Calu3 (cell line): ENCODE results near the gene ATP11C. TPM values are rescaled to one million over a fixed set of nuclear protein-coding genes. Genes with fewer than 3 reads are reported as not detected.

Experiments
- BruUV-seq: library from RNA; stranded (reverse); fragments of 400-500 nt; replicated peaks from 2 replicates; lab custom pipeline; 2021; lab: Mats Ljungman, UMichigan
- CTCF ChIA-PET: fragments of 300-600 bp; sonication (Branson Sonifier 250); formaldehyde crosslinking; loops from one replicate; lab custom pipeline; 2022; ENCODE audit warnings: antibody characterized with exemption; lab: Charles Lee
- DNase-seq: peaks from one replicate; pipeline ENCODE4 v3.0.0; 2022
- H3K27ac Mint-ChIP-seq: one replicate; pipeline ENCODE4 v1.8.0; 2022; ENCODE audit warnings: mixed read lengths; ENCODE audit not compliant: unreplicated experiment
- H3K27me3 Mint-ChIP-seq: one replicate; pipeline ENCODE4 v1.8.0; 2022; ENCODE audit warnings: mixed read lengths; ENCODE audit not compliant: unreplicated experiment
- H3K36me3 Mint-ChIP-seq: one replicate; pipeline ENCODE4 v1.8.0; 2022; ENCODE audit warnings: mild to moderate bottlenecking, moderate library complexity, mixed read lengths; ENCODE audit not compliant: insufficient read depth, unreplicated experiment
- H3K4me1 Mint-ChIP-seq: one replicate; pipeline ENCODE4 v1.8.0; 2022; ENCODE audit warnings: mild to moderate bottlenecking, low read depth, mixed read lengths; ENCODE audit not compliant: unreplicated experiment
- H3K4me3 Mint-ChIP-seq: one replicate; pipeline ENCODE4 v1.8.0; 2022; ENCODE audit warnings: mild to moderate bottlenecking, low read depth, moderate library complexity, mixed read lengths; ENCODE audit not compliant: unreplicated experiment
- H3K9me3 Mint-ChIP-seq: one replicate; pipeline ENCODE4 v1.8.0; 2022; ENCODE audit warnings: low read depth, mixed read lengths; ENCODE audit not compliant: unreplicated experiment
- intact Hi-C: fragments of 100-400 bp; cut with micrococcal nuclease; formaldehyde crosslinking; loops from one replicate; pipeline ENCODE4 v1.10.0; 2022; ENCODE audit not compliant: unreplicated experiment
- total RNA-seq: library from RNA; stranded (reverse); gene quantifications from 2 replicates; pipeline ENCODE4 v1.2.3, GENCODE V29; 2022
- TF ChIP-seq, protein P1 (sequence below): fragments of 200-600 bp; IDR thresholded peaks from one replicate; pipeline ENCODE4 v1.8.0; 2022; ENCODE audit warnings: antibody characterized with exemption; ENCODE audit not compliant: unreplicated experiment

Gene ATP11C
- total RNA-seq, 1 experiment from 2014 or later, result 19.7 TPM

GRCh38 chrX:139739138-139739537 is 193.7 kb downstream of the ATP11C start:
- H3K27ac Mint-ChIP-seq, result no peak overlapping the region
- no peaks in the 10 kb centered on the region for H3K36me3 Mint-ChIP-seq

DNA sequence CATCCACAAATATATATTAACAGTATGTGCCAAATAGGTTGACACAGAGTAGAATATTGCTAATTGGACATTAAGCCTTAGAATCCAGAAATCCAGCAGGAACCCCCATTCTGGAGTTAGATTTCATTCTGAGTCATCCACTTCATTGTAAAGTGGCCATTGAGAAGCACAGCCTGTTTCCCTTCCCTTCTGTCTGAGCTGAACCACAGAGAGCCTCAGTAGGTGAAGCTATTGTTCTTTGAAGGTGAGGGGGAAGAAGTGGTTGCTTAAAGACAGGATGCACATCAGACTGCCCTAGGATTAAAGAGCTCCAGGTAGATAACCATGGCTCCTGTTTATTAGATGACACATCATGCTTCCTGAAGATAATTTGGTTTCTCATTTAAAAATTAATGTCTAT is 194.3 kb downstream of the ATP11C start:
- no peak overlapping the region for H3K4me3 Mint-ChIP-seq
- intact Hi-C loops, result no loop called here
- BruUV-seq, result no TSS peak
- no peaks in the 10 kb centered on the region for H3K27me3 Mint-ChIP-seq
- no peak for DNase-seq
- TF ChIP-seq, protein P1, sequence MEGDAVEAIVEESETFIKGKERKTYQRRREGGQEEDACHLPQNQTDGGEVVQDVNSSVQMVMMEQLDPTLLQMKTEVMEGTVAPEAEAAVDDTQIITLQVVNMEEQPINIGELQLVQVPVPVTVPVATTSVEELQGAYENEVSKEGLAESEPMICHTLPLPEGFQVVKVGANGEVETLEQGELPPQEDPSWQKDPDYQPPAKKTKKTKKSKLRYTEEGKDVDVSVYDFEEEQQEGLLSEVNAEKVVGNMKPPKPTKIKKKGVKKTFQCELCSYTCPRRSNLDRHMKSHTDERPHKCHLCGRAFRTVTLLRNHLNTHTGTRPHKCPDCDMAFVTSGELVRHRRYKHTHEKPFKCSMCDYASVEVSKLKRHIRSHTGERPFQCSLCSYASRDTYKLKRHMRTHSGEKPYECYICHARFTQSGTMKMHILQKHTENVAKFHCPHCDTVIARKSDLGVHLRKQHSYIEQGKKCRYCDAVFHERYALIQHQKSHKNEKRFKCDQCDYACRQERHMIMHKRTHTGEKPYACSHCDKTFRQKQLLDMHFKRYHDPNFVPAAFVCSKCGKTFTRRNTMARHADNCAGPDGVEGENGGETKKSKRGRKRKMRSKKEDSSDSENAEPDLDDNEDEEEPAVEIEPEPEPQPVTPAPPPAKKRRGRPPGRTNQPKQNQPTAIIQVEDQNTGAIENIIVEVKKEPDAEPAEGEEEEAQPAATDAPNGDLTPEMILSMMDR, result no peak
- no peaks in the 10 kb centered on the region for H3K36me3 Mint-ChIP-seq
- no peaks in the 10 kb centered on the region for H3K4me1 Mint-ChIP-seq
- H3K9me3 Mint-ChIP-seq, result no peaks in the 10 kb centered on the region
- H3K27ac Mint-ChIP-seq, result no peak overlapping the region
- CTCF ChIA-PET, result no interaction called here

More at GRCh38 chrX:139739138-139739537, 193.7 kb downstream of the ATP11C start:
- DNase-seq, result no peak
- H3K4me3 Mint-ChIP-seq, result no peak overlapping the region
- BruUV-seq, result no TSS peak
- no peaks in the 10 kb centered on the region for H3K9me3 Mint-ChIP-seq
- intact Hi-C loops, result no loop called here
- CTCF ChIA-PET, result no interaction called here
- H3K27me3 Mint-ChIP-seq, result no peaks in the 10 kb centered on the region
- H3K4me1 Mint-ChIP-seq, result no peaks in the 10 kb centered on the region
- TF ChIP-seq, protein P1, result no peak

GRCh38 chrX:139736151-139736550 is 196.7 kb downstream of the ATP11C start:
- CTCF ChIA-PET, result no interaction called here

GRCh38 chrX:139734996-139735395 is 197.9 kb downstream of the ATP11C start:
- no peak overlapping the region for H3K27ac Mint-ChIP-seq
- CTCF ChIA-PET, result no interaction called here
- H3K4me1 Mint-ChIP-seq, result no peaks in the 10 kb centered on the region
- H3K9me3 Mint-ChIP-seq, result no peaks in the 10 kb centered on the region
- TF ChIP-seq, protein P1, result no peak
- BruUV-seq, result no TSS peak
- no peaks in the 10 kb centered on the region for H3K36me3 Mint-ChIP-seq
- DNase-seq, result no peak
- no peak overlapping the region for H3K4me3 Mint-ChIP-seq
- intact Hi-C loops, result no loop called here
- no peaks in the 10 kb centered on the region for H3K27me3 Mint-ChIP-seq

More at GRCh38 chrX:139736151-139736550, 196.7 kb downstream of the ATP11C start:
- TF ChIP-seq, protein P1, result no peak
- H3K36me3 Mint-ChIP-seq, result no peaks in the 10 kb centered on the region
- no peak overlapping the region for H3K27ac Mint-ChIP-seq
- no peak overlapping the region for H3K4me3 Mint-ChIP-seq
- no peaks in the 10 kb centered on the region for H3K27me3 Mint-ChIP-seq
- BruUV-seq, result no TSS peak
- H3K9me3 Mint-ChIP-seq, result no peaks in the 10 kb centered on the region
- no peak for DNase-seq
- no peaks in the 10 kb centered on the region for H3K4me1 Mint-ChIP-seq
- intact Hi-C loops, result no loop called here
